GM19455 (cell line): ENCODE data around the gene KLHL10.
"Not testable (repeated sequence)": the region's sequence is repeated elsewhere in the genome, so short reads cannot be mapped to it uniquely, and the experiment has no call there.

Source experiments
- ATAC-seq: cut with Tn5 transposase; IDR thresholded peaks from one replicate; pipeline ENCODE4 v1.9.1; 2021; ENCODE audit not compliant: unreplicated experiment

Gene KLHL10

GRCh38 chr17:41849251-41849990 is 11.8 kb downstream of the KLHL10 start:
- ATAC-seq, result no peak

DNA sequence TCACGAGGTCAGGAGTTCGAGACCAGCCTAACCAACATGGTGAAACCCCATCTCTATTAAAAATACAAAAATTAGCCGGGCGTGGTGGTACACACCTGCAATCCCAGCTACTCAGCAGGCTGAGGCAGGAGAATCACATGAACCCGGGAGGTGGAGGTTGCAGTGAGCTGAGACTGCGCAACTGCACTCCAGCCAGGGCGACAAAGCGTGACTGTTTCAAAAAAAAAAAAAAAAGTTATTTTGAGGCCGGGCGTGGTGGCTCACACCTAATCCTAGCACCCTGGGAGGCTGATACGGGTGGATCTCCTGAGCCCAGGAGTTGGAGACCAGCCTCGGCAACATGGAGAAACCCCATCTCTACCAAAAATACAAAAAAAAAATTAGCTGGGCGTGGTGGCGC is 13.8 kb downstream of the KLHL10 start:
- ATAC-seq, result not testable (repeated sequence)

- ATAC-seq, result no peak
Observed at GRCh38 chr17:41860254-41860931, 22.8 kb downstream of the KLHL10 start.

- ATAC-seq, result no peak
Observed at GRCh38 chr17:41863074-41863848, 25.6 kb downstream of the KLHL10 start.

- ATAC-seq, result no peak
Observed at GRCh38 chr17:41864498-41864835, 26.8 kb downstream of the KLHL10 start.

DNA sequence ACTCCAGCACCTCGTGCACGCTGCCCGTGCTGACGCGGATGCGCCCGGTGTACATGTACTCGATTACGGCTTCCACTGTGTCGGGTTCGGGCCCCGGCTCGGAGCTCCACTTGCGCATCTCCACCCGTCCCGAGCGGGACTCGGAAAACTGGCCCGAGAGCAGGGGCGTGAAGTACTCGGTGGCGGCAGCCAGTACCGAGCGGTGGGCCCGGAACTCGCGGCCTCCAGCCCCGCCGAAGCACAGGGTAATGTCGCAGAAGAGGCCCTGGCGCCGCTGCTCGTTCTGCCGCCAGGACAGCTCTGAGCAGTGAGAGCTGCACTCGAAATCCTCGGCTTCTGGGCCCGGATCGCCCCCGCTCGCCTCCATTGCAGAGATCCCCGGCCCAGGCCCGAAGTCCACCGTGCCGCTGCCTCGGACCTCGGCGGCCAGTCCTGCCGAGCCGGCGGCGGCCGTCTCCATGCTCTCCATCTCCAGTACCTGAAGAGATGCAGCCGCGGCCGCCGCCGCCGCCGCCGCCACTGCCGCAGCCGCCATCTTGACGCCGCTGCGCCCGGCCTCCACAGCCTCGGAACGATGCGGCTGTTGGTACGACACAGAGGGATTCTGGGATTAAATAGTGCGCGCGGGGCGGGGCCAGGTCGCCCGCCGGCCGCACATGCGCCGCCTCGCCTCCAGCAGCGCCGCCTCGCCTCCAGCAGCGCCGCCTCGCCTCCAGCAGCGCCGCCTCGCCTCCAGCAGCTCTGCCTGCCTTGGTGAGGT is 27.4 kb downstream of the KLHL10 start, which contains the start of gene KLHL11:
Gene KLHL11, minus strand, starts transcription at position 588 of the 760 bp plus-strand sequence. Its CDS starts 53 bp downstream, at position 535.
- ATAC-seq, result peak; percentile 88

DNA sequence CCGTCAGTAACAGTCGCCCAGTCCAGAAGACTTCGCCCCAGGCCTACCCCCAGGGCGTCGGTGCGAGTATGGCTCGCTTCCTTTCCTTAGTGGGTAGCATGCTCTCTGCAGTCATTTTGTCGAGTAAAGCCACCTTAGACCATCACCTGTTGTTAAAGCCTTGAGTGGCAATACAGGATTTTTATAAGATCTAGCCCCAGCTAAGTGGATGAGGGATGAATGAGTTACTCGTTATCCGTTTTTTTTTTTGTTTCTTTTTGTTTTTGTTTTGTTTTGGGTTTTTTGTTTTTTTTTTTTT is 27.9 kb downstream of the KLHL10 start:
- no peak for ATAC-seq

DNA sequence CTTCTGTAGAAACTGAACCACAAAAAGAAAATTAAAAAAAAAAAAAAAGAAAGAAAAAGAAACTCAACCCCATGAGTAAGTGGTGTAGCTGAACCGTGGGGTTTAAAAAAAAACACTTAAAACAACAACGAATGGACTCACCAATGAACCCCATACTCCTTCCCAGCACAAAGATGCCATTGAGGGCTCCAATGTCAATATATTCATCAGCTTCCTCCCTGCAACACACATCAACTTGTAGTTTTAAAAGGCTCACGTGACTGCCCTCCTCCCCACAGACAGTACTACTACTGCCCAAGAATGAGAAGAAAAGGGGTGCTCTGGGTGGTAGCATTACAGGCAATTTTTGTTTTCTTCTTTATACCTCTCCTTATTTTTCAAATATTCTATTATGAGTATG is 30.9 kb downstream of the KLHL10 start:
- no peak for ATAC-seq

GRCh38 chr17:41869426-41869825 is 31.8 kb downstream of the KLHL10 start:
- no peak for ATAC-seq

- ATAC-seq, result no peak
Observed at GRCh38 chr17:41870097-41870496, 32.5 kb downstream of the KLHL10 start.

DNA sequence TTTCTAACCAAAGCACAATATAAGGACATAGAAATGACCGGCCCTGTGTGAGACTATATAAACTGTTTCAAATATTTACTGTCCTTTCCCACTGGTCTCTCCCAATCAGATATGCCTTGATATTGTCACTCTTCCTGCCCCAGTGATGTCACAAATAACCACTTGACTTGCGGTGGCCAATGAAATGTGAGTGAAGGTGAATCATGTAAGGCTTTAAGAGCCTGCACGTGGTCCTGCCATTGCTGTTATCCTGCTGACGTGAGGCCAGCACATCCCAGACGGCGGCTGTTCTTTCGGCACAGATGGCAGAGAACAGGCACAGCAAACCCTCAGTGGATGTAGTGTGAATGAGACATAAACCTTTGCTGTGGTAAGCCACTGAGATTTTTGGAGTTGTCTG is 33.0 kb downstream of the KLHL10 start:
- ATAC-seq, result no peak

DNA sequence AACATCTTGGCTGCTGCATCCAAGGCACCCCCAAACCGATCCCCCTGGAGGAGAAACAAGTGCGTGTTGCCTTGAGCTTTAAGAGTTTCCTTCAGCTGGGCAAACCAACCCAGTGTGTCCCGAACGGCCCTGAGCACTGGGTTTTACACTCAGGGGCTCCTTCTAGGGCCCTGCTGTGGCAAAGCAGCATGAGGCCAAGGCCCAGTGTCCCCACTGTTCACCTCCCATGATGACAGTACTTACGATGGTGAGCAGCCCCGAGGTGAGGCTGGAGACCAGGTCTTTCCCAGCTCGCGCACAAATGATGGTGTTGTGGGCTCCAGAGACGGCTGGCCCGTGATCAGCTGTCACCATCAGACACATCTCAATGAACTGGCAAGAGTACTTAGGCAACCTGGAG is 34.2 kb downstream of the KLHL10 start:
- ATAC-seq, result no peak

- no peak for ATAC-seq
Observed at GRCh38 chr17:41873559-41874292, 36.1 kb downstream of the KLHL10 start.

DNA sequence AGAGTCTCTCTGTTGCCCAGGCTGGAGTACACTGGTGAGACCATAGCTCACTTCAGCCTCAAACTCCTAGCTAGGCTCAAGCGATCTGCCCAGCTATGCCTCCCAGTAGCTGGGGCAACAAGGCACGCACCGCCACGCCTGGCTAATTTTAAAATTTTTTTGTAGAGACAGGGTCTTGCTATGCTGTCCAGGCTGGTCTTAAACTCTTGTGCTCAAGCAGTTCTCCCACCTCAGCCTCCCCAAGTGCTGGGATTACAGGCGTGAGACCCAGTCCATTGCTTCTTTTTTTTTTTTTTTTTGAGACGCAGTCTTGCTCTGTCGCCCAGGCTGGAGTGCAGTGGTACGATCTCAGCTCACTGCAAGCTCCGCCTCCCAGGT is 36.7 kb downstream of the KLHL10 start:
- ATAC-seq, result not testable (repeated sequence)

- no peak for ATAC-seq
Observed at GRCh38 chr17:41880130-41880529, 42.5 kb downstream of the KLHL10 start.

GRCh38 chr17:41882756-41883155 is 45.1 kb downstream of the KLHL10 start:
- ATAC-seq, result no peak

DNA sequence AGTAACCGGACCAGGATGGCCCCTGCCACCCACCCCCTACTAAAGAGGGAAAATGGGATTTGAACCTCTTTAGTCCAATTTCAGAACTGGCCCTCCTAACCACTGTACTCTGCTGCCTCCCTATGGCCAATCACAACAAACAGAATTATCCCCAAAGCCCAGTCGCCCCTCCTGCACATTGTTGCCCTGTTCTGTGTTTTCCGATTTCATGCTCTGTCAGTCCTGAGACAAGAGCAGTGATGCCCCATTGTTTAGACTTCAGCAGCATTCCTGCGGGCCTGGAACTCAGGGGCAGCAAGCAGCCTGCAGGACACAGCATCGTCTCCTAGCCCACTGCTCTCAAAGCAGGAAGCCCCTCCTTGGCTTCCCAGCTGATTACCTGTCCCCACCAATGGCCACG is 48.1 kb downstream of the KLHL10 start:
- no peak for ATAC-seq

- ATAC-seq, result no peak
Observed at GRCh38 chr17:41888332-41888965, 50.8 kb downstream of the KLHL10 start.

DNA sequence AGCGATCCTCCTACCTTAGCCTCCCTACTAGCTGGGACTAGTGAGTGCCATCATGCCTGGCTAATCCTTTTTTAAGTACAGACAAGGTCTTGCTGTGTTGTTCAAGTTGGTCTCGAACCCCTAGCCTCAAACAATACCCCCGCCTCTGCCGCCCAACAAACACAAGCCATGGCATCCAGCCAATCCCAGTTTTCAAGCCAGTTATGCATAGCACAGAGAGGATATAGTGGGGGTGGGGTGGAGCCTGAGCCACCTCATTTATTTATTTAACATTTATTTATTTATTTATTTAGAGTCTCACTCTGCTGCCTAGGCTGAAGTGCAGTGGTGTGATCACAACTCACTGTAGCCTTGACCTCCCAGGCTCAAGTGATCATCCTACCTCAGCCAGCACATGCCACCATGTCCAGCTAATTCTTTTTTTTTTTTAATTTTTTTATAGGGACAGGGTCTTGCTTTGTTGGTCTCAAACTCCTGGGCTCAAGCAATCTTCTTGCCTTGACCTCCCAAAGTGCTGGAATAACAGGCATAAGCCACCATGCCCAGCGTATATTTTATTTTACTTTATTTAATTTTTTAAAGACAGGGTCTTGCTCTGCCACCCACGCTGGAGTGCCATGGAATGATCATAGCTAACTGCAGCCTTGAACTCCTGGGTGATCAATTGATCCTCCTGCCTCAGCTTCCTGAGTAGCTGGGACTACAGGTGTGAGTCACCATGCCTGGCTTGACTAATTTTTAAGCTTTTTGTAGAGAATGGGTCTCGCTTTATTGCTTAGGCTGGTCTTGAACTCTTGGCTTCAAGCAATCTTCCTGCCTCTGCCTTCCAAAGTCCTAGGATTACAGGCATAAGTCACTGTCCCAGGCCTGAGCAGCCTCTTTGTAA is 53.8 kb downstream of the KLHL10 start:
- no peak for ATAC-seq
